SK-N-MC (cell line): Measurements from ENCODE around the gene PTPRM.

Source experiments
- EZH2 ChIP-seq: fragments of 200-600 bp; sonication (generic); IDR thresholded peaks from one replicate; pipeline ENCODE4 v1.6.1; 2017; ENCODE audit warnings: antibody characterized with exemption
- POLR2AphosphoS5 ChIP-seq: IDR thresholded peaks from 2 replicates; pipeline ENCODE4 v1.6.1; 2012; ENCODE audit warnings: mild to moderate bottlenecking, low read depth, low read length, borderline replicate concordance

- TF ChIP-seq POLR2AphosphoS5 = no peak
- no peak for TF ChIP-seq EZH2
Measured at GRCh38 chr18:8400193-8400752, 833.2 kb downstream of the PTPRM start.
